ENCODE measurements around the gene HNRNPAB.
A peak's percentile ranks its signal among the peaks of the same experiment; 100 is the strongest.
"Not testable (repeated sequence)": the region's sequence is repeated elsewhere in the genome, so short reads cannot be mapped to it uniquely, and the experiment has no call there.

HNRNPAB gene

GRCh38 chr5:178196986-178197385, 7.3 kb upstream of the HNRNPAB start:
- DNase-seq (ENCODE audit: low read depth): no peak

GRCh38 chr5:178198151-178198550, 6.2 kb upstream of the HNRNPAB start:
- DNase-seq (ENCODE audit: low read depth): not testable (repeated sequence)

GRCh38 chr5:178198706-178199105, 5.6 kb upstream of the HNRNPAB start:
- no peak for DNase-seq (ENCODE audit: low read depth)

- DNase-seq (ENCODE audit: low read depth): no peak
Measured at GRCh38 chr5:178199581-178200434, 4.5 kb upstream of the HNRNPAB start.

- no peak for DNase-seq (ENCODE audit: low read depth)
Measured at GRCh38 chr5:178201221-178201926, 3.0 kb upstream of the HNRNPAB start.

GRCh38 chr5:178201927-178202235, 2.5 kb upstream of the HNRNPAB start:
- DNase-seq (ENCODE audit: low read depth): no peak

GRCh38 chr5:178202541-178202940, 1.8 kb upstream of the HNRNPAB start:
- no peak for DNase-seq (ENCODE audit: low read depth)

- DNase-seq (ENCODE audit: low read depth): no peak
Measured at GRCh38 chr5:178203670-178204181, 607 bp upstream of the HNRNPAB start.

GRCh38 chr5:178204935-178205748, 809 bp downstream of the HNRNPAB start:
- peak; percentile 65 for DNase-seq (ENCODE audit: low read depth)

GRCh38 chr5:178205749-178206047, 1.4 kb downstream of the HNRNPAB start:
- no peak for DNase-seq (ENCODE audit: low read depth)

- DNase-seq (ENCODE audit: low read depth): no peak
Measured at GRCh38 chr5:178206166-178207101, 2.1 kb downstream of the HNRNPAB start.

GRCh38 chr5:178207183-178207916, 3.0 kb downstream of the HNRNPAB start:
- no peak for DNase-seq (ENCODE audit: low read depth)

GRCh38 chr5:178207917-178208280, 3.6 kb downstream of the HNRNPAB start:
- no peak for DNase-seq (ENCODE audit: low read depth)

GRCh38 chr5:178208540-178209227, 4.4 kb downstream of the HNRNPAB start:
- no peak for DNase-seq (ENCODE audit: low read depth)

- DNase-seq (ENCODE audit: low read depth): no peak
Measured at GRCh38 chr5:178209334-178210072, 5.2 kb downstream of the HNRNPAB start.

GRCh38 chr5:178210073-178210535, 5.8 kb downstream of the HNRNPAB start:
- no peak for DNase-seq (ENCODE audit: low read depth)

GRCh38 chr5:178210686-178211085, 6.4 kb downstream of the HNRNPAB start:
- DNase-seq (ENCODE audit: low read depth): no peak

GRCh38 chr5:178211095-178212048, 7.0 kb downstream of the HNRNPAB start:
- no peak for DNase-seq (ENCODE audit: low read depth)

All from fibroblast of the conjunctiva (primary cell).